Measurements from ENCODE around the gene GATA2. TPM values are rescaled to one million over a fixed set of nuclear protein-coding genes. Genes with fewer than 3 reads are reported as not detected.
A peak's percentile ranks its signal among the peaks of the same experiment; 100 is the strongest.

GATA2 gene
- total RNA-seq, 1 donor from 2014 or later, result 11.3 TPM

DNA sequence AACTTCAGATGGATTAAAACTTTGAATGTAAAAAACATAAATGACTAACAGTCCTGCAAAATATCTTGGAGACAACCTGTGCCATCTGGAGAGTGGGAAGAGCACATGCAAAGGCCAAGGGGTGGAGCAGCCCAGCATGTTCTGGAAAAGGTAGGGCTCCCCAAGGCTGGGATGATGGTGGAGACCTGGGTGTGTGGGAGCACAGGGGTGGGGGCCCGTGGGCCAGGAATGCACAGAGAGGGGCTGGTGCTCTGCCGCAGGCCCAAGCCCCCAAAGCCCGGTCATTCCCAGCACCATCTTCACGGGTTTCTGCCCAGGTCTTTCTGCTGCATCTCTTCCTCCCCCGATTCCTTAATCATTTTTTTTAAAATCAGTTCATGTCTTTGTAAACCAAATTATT is 9.7 kb upstream of the GATA2 start:
- DNase-seq (ENCODE audit: low read depth in 2 of 2), result no peak

DNA sequence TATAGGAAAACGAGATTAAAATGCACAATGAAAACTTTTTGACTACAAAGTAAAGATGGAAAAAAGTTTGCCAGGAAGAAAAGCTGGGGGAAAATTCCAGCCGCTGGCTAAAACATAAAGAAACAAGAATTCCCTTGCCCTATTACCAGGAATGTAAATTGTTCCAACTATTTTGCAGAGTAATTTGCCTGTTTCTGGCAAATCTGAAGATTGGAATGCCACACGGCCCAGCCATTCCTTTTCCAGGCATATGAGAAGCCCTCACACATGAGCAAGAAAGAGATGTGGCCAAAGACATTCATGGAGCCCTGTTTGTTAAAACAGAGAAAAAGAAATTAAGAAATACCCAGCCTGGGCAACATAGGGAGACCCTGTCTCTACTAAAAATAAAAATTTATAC is 8.4 kb upstream of the GATA2 start:
- no peak for DNase-seq (ENCODE audit: low read depth in 2 of 2)

DNA sequence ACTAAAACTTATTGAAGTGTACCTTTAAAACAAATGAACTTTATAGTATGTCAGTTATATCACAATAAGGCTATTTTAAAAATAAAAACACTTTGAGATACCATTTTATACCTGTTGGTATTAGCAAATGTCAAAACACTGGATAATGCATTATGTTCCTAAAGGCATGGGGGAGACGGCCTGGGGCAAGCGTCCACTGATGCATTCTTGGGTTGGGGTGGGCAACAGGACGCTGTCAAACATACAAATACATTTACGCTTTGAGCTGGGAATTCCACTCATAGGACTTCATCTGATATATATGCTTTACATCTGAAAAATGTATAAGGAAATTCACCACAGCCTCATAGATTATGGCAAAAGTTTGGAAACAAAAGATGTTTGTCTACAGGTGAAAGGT is 7.6 kb upstream of the GATA2 start:
- DNase-seq (ENCODE audit: low read depth in 2 of 2), result no peak

DNA sequence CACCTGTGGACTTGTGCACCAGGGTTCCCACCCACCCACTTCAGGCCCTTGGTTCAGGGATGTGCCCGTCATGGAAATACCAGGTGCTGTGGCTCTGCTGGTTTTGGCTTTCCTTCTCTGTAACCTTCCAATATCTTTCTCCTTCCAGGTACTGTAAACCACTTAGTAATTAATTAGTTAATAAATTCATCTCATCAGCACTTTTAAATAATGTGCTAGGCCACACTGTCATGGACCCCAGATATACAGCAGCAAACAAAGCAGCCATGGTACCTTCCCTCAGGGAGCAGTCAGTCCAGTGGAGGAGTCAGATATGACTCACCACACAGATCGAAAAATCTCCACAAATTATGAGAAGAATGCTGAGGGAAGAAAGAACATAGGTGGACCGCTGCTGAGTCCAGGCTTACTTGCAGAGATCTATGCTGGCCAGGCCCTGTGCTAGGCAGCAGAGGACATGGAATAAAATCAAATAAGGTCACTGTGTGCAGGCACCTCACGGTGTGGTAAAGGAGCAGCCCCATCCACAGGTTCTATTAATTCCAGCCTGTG is 6.8 kb upstream of the GATA2 start:
- DNase-seq (ENCODE audit: low read depth in 2 of 2), result peak in 1 of 2 donors; percentile 19

DNA sequence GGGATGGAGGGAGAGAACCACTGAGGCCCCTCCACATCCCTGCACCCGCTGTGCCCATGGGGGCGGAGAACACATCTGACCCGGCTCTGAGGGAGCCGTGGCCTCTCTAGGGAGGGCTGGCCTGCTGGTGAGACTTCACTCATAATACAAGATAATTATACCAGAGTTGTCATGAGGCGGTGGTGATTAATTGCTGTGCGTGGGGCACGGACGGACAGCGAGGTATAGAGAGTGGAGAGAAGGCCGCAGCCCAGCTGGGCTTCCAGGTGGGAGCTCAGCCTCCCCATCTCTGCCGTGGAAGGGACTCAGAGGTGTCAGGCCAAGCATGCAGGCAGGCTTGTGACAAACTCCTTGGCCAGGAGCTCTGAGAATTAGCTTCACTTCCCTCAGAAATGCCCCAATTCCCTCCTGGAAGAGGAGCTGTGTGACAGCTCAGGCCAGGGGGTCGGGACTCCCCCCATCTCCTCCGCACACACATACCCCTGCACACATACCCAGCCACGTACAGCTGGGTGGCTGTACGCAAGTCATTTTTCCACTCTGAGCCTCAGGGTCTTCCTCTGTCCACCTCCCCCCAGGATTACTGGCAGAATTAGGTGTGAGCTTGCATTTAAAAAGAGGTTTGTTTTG is 6.0 kb upstream of the GATA2 start:
- DNase-seq (ENCODE audit: low read depth in 2 of 2), result peak in 1 of 2 donors; percentile 0

DNA sequence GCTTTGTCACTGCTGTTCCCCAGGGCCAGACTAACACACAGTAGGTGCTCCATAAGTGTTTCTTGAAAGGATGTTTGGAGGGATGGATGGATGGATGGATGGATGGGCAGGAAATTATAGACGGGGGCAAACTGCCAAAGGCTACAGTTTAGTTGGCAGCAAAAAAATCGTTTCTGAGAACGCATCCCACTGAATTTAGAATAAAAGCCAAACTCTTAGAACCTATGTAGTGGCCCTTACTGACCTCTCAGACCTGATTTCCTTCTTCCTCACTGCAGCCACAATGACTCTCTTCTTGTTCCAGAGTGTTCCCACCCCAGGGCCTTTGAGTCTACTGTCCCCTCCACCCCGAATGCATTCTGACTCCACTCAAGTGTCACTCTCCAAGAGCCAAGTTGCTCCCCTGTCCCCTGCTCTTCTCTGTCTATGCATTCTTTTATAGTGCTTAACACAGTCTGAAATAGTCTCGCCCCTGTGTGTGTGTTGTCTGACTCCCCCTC is 5.2 kb upstream of the GATA2 start:
- peak in 1 of 2 donors; percentile 76 for DNase-seq (ENCODE audit: low read depth in 2 of 2)

DNA sequence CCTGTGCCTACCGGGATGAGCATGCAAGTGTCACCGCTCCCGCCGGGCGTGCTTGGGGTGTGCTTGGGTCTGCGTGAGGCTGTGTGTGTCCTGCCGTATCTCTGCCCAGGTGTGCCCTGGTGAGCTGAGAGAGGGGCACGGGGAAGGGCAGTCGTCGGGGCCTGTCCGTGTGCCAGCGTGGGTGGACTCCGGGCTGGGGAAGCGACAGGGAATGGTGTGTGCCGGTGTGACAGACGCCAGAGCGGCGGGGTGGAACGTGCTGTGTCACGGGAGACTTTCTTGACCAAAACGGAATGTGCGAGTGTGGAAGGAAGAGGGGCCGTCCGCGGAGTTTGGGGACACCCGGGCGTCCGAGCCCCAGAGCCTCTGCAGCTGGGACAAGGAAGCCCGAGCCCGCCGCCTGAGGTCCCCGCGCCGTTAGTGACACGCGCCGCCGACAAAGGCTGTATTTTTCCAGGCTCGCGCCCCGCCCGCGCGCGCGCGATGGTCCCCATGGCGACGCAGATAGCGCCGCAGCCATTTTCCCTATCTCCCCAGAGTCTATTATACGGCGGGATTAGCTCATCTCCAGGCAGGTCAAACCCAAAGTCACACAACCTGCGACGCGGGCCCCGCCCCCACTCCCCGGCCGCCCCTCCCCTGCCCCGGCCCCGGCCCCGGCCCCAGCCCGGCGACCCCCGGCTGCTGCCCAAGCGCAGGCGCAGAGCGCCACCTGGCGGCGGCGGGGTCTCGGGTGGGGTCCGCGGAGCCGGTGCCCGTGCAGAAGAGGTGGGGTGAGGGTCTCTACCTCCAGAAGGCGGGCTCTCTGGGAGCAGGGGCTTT is 4.5 kb upstream of the GATA2 start:
- peak; percentile 56 to 87 for DNase-seq (ENCODE audit: low read depth in 2 of 2)

DNA sequence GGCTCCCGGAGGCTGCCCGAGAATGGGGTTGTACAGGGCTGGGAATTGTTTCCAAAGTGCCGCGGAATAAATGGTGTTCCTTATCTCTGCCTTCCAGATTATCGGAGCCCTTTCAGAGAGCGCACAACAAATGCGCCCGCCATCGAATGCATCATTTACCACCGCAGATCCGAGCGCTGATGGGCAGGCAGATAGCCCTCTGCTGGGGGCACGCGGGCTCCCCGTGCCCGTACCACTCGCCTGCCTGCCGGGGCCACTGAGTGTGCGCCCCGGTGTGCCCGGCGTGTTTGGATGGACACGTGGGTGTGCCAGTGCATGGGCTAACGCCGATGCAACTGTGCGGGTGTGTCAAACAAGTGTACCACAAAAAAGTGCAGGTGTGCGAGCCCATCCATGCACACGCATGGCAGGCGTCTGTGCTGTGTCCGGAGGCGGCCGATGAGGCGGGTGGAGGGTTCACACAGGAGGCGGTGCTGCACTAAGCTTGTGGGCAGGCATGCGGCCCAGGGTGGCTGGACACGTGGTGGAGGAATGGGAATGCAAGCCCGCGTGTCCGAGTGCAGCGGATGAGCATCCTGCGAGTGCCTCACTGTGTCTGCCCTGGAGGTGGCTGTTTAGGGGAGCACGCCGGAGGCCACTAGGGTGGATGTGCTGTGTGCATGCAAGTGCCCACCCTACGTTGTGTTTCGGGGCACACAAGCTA is 3.8 kb upstream of the GATA2 start:
- peak; percentile 19 to 37 for DNase-seq (ENCODE audit: low read depth in 2 of 2)

DNA sequence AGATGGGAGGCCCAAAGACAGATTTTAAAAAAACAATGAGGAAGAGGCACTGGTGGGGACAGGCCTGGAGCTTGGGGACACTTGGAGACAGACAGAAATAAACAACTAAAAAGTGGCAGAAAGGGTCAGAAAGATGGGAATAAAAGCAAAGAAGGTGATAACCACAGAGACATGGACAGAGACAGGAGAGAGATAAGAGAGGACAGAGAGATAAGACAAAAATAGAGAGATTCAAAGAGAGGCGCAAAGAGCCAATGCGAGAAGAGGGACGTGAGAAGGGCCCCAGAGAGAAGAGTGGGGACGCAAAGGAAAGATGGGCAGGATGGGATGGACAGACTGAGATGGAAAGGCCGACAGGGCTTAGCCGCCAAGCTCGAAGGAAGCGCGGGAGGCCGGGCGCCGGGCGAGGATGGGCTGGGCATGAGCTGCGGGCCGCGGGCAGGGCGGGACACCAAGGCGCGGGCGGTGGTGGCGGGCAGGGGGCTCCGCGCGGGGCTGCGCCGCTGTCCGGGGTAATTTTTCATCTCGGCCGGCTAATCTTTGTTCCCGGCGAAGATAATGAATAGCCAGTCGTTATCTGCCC is 3.1 kb upstream of the GATA2 start:
- no peak for DNase-seq (ENCODE audit: low read depth in 2 of 2)

DNA sequence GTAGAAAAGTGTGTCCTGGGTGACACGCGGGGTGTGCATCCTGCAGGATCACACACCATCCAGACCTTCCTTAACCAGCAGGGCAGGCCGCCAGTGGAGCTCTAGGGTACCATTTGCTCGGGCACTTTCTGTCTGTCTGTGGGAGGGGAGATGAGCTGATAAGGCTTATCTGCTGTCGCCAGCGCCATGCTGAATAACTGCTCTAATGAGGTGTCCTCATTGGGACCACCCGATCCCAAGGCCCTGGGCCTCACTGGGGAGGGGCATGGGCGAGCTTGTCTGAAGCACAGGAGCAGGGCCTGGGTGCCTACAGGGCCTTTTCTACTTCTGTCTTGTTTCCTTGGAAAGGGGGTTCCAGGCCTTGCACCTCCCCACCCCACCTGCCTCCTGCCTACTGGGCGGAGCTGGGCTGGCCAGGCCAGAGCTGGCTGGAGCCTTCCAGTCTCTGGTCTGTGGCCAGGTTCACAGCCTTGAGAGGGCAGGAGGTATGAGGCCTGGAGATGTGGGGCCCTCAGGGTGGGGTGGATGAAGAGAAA is 2.5 kb upstream of the GATA2 start:
- no peak for DNase-seq (ENCODE audit: low read depth in 2 of 2)

DNA sequence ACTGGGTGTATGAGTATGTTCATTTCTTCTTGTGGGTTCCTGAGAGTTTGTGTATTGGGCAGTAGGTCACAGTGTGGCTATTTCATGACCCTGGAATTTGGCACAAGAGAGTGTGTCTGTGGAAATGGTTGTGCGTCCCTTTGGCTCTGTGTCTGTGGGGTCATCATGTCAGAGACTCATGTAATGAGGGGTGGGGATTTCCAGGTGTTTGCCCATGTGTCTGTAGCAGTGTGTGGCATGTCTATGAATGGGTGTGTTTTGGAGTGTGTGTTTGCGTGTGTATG is 1.3 kb upstream of the GATA2 start:
- DNase-seq (ENCODE audit: low read depth in 2 of 2), result peak in 1 of 2 donors; percentile 21

DNA sequence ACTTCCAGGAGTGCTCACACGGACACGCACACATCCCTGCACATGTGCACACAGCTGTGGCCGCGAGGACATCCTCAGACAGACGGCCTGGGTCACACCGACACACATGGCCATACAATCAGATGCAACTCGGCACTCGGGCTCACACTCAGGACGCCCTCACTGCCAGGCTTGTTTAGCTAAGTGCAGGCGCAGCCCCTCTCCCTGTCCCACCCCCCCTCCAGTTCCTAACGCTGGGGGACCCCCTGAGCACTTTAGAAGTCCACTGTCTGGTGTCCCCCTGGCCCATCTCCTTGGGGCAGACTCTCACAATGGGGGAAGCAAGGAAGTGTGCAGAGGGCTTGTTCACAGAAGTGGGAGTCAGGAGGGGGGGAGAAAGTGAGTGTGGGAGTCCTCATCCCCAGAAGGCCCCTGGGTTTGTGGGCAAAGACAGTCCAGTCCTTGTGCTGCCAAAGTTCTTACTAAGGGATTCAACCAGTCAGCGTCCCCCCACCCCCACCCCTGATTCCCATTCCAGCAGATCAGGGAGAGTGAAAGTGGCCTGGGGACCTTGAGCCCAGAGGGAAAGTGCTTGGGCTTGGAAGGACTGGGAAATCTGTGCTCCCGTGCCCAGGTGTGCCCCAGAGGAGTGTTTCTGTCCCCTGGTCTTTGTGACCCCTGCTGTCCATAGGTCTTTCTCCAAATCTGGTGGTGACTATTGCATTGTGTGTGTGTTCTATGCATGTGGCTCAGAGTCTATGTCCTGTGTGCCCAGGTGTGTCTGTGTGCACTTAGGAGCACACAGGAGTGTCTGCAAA is 767 bp upstream of the GATA2 start:
- DNase-seq (ENCODE audit: low read depth in 2 of 2), result peak in 1 of 2 donors; percentile 17

DNA sequence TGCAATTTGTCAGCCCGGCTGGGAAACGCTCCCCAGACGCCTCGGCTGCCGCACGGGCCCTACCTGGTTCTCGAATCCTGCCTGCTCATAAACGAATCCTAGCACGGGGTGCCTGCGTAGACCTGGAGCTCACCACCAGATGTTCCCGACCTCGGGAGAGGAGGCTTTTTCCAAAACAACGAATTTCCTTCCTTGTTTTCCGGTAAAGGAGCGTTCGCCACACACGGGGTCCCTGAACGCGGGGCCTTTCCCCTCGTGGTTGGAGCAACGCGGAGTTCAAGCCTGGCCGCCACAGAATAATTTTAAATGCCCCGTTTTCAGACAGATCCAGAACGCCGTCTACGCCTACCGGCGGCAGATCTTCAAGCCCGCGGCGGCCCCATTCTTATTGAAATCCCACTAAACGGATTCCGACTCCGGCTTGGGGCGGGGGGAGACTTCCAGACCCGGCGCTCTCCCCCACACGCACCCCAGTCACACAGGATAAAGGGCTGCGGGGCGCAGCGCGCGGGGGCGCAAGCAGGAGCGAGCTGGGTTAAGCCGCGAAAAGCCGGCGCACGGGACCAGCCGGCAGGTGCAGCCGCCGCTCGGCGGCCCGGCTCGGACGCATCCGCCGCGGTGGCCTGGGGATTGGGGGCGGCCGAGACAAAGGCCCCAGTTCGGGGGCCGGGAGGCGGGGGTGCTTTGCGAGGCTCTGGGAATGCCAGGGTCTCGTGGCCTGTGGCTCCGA is 895 bp downstream of the GATA2 start:
- DNase-seq (ENCODE audit: low read depth in 2 of 2), result peak; percentile 47 to 53

DNA sequence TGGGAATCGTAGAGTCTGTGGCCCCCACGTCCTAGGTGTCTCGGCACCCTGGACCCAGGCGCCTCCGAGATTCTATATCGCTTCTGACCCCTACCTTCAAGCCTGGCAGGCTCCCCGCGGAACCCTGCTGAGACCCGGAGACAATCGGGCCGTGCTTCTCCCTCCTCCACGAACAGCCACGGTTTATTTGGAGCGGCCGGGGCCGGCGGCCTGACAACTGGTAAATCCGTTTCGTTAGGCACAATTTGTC is 1.4 kb downstream of the GATA2 start:
- peak in 1 of 2 donors; percentile 15 for DNase-seq (ENCODE audit: low read depth in 2 of 2)

DNA sequence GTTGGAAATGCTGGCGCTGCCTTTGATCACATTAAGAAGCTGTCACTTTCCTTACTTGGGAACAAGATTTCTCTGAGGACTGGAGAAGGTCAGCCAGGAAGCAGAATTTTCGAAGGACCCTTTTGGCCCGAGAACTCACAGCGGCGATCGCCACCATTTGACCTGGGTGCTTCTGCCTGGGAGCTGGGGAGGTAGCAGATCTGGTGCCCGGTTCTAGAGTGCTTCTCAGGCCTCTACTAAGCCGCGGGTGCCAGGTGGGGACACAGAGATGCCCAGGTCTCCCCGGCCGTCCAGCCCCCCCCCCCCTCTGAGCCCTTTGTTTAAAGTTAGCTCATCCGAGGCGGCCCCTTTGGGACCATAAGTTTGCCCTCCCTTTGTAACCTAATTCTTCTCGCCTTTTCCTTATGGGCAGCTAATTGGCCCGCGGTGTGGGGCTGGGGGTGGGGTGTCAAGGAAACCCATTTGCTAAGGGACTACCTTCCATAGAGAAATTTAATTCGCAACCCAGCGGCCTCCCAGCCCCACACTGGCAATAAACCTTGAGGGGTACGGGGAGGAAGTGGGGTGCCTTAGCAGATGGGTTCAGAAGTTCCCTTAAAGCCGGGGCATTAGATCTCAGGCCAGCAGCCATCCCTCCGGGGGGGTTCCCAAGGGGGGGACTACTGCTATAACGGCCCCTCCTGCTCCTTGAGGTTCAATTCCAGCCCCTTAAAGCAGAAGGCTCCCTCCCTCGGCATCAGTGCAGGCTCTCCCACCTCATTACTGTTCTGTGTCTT is 1.9 kb downstream of the GATA2 start:
- DNase-seq (ENCODE audit: low read depth in 2 of 2), result peak; percentile 43 to 50

DNA sequence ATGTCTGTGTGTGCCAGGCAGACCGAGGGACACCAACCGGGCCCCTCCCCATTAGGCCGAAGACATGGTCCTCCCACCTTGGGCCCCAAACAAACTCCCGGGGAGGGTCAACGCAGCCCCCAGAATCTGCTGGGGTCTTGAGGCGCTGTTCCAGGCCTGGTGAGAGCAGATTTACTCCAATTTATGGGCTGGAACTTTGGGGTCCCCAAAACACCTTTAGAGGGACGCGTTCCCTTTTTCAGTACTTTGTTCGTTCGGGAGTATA is 2.4 kb downstream of the GATA2 start:
- DNase-seq (ENCODE audit: low read depth in 2 of 2), result no peak

DNA sequence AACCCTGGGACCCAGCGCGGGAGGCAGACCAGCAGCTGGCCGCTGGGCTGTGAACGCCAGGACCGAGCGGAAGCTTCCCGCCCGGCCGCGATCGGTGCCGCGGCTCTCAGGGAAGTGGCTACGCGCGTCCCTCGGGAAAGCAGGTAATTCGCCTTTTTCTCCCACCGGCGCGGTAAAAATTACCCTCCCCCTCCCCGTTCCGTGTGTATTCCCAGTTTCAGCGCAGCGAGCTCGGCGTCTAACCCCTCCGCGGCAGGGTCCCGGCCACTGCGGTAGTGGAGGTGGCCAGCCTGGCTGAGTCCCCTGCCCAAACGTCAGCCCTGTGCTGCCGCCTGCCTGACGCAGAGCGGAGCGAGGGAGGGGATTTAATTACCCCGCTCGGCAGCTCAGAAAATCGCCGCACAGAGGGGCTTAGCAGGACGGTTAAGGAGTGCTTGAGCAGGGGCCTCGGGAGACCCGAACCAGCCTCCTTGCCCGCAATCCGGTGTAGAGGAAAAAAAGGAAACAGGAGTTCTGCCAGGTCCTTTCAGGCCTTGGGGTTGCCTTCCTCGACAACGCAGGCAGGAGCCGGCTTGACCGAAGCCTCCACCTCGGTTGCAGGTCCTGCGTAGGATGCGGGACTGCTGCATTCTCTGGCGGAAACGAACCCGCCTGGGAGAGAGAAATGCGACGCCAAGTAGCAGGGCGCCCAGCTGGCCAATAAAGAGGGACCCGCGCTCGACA is 2.9 kb downstream of the GATA2 start:
- peak; percentile 75 to 80 for DNase-seq (ENCODE audit: low read depth in 2 of 2)

DNA sequence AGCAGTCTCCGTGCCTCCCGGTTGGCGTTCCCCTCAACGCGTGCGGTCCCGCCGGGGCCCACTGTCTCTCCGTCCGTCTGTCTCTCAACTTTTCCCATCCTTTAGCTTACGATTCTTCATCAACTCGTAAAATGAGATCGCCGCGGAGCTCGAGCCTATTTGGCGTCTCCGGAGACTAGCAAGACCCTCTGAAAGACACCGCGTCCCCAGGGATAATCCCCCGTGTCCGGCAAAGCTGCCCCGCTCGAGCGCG is 3.4 kb downstream of the GATA2 start:
- no peak for DNase-seq (ENCODE audit: low read depth in 2 of 2)

DNA sequence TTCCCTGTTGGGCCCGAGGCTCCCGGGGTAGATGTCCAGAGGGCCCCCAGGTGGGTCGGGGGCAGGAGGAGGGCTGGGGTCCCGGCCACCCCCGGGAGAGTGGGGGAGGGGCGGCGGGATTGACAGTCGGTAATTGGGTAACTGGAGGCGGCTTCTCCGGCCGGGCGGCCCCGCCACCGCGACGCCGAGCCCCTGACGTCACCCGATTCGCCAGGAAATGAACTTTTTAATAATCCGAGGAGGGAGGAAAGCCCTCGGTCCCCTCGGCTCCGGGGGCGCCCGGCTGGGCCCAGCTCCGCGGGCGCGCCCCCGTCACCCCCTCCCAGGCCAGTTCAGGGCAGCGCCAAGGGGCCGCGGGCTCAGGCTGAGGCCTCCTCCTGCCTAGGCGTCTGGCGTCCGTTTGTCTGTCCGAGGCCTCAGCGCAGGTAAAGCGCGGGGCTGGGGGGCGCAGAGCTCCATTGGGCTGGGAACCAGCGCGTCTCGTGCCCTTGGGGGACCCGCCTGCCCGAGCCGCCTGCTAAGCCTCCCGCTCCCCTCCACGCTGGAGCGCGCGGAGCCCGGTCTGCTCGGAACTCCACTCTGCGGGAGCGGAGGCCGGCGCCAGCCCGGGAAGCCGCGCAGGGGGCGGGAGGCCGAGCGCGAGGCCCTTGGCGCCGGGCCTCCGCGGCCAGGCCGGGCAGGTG is 3.9 kb downstream of the GATA2 start:
- DNase-seq (ENCODE audit: low read depth in 2 of 2), result peak; percentile 74 to 87
